Fibroblast of lung (primary cell): ENCODE measurements around the gene RPL10. TPM values are rescaled to one million over a fixed set of nuclear protein-coding genes. Genes with fewer than 3 reads are reported as not detected.

Experiments used
- DNase-seq, 2 donors: peaks; one replicate each; pipeline versions ENCODE4 v3.0.0 to v3.0.0-alpha.2; 2010; ENCODE audit warnings: low read depth in 2 of 2
- H2AFZ ChIP-seq: 2 replicates; pipeline ENCODE4 v1.5.1; 2012; ENCODE audit warnings: low read length, control low read depth, inconsistent platforms
- H3K27ac ChIP-seq: 2 replicates; pipeline ENCODE4 v1.5.1; 2011; ENCODE audit warnings: low read length, control low read depth; ENCODE audit not compliant: insufficient read depth
- H3K27me3 ChIP-seq: 2 replicates; pipeline ENCODE4 v1.5.1; 2011; ENCODE audit warnings: mild to moderate bottlenecking, low read length; ENCODE audit not compliant: control insufficient read depth, insufficient read depth
- H3K36me3 ChIP-seq: 2 replicates; pipeline ENCODE4 v1.5.1; 2011; ENCODE audit warnings: low read length; ENCODE audit not compliant: control insufficient read depth, insufficient read depth
- H3K4me1 ChIP-seq: 2 replicates; pipeline ENCODE4 v1.5.1; 2011; ENCODE audit warnings: low read length; ENCODE audit not compliant: control insufficient read depth, insufficient read depth; ENCODE audit errors: extremely low read depth
- H3K4me2 ChIP-seq: 2 replicates; pipeline ENCODE4 v1.5.1; 2011; ENCODE audit warnings: low read length, control low read depth; ENCODE audit not compliant: insufficient read depth; ENCODE audit errors: extremely low read depth
- H3K4me3 ChIP-seq, 4 experiments: fragments of 200-600 bp in 1 of 4; sonication (generic) in 1 of 4; replicated peaks in 1 of 4; 2 replicates each; pipeline ENCODE4 v1.5.1; 2011 to 2016; ENCODE audit warnings: low read length in 4 of 4, low read depth in 3 of 4, mild to moderate bottlenecking in 3 of 4, control low read depth in 2 of 4, inconsistent platforms in 1 of 4, mixed read lengths in 1 of 4; ENCODE audit not compliant: insufficient read depth in 1 of 4; ENCODE audit errors: control extremely low read depth in 1 of 4
- H3K79me2 ChIP-seq: 2 replicates; pipeline ENCODE4 v1.5.1; 2012; ENCODE audit warnings: mild to moderate bottlenecking, low read length, inconsistent platforms; ENCODE audit not compliant: control insufficient read depth, insufficient read depth
- H3K9ac ChIP-seq: 2 replicates; pipeline ENCODE4 v1.5.1; 2011; ENCODE audit warnings: mild to moderate bottlenecking, low read length, control low read depth; ENCODE audit not compliant: insufficient read depth
- H3K9me3 ChIP-seq: 2 replicates; pipeline ENCODE4 v1.5.1; 2012; ENCODE audit warnings: low read depth, low read length; ENCODE audit not compliant: control insufficient read depth, insufficient read depth
- H4K20me1 ChIP-seq: 2 replicates; pipeline ENCODE4 v1.5.1; 2011; ENCODE audit warnings: low read length; ENCODE audit not compliant: control insufficient read depth, insufficient read depth; ENCODE audit errors: extremely low read depth
- EZH2 ChIP-seq: IDR thresholded peaks from 2 replicates; pipeline ENCODE4 v1.5.1; 2012; ENCODE audit warnings: low read length, control low read depth, mild to moderate bottlenecking; ENCODE audit errors: missing control alignments
- polyA plus RNA-seq, 2 donors: library from polyadenylated mRNA; depleted of rRNA in 1 of 2; stranded (reverse) in 1 of 2; unstranded in 1 of 2; fragments of >200 nt; gene quantifications; 2 replicates each; pipeline ENCODE4 v1.2.1, GENCODE V29; 2011 to 2012; ENCODE audit warnings: missing spikeins in 1 of 2
- total RNA-seq: library from RNA; depleted of rRNA; stranded (reverse); fragments of >200 nt; gene quantifications from 2 replicates; pipeline ENCODE4 v1.2.1, GENCODE V29; 2014
- TF ChIP-seq, protein P1 (sequence below), 2 donors: IDR thresholded peaks in 1 of 2; conservative IDR thresholded peaks in 1 of 2; 1 replicate in 1 of 2; 2 replicates in 1 of 2; pipeline ENCODE4 v1.5.1; 2011 to 2012; ENCODE audit warnings: low read length in 2 of 2, control low read depth in 1 of 2, inconsistent platforms in 1 of 2, low read depth in 1 of 2, mild to moderate bottlenecking in 1 of 2

The RPL10 gene
- total and polyA plus RNA-seq, 2 donors (not counting 1 experiment from before 2014, with no cell fraction given), result 2,319 to 4,527 TPM

DNA sequence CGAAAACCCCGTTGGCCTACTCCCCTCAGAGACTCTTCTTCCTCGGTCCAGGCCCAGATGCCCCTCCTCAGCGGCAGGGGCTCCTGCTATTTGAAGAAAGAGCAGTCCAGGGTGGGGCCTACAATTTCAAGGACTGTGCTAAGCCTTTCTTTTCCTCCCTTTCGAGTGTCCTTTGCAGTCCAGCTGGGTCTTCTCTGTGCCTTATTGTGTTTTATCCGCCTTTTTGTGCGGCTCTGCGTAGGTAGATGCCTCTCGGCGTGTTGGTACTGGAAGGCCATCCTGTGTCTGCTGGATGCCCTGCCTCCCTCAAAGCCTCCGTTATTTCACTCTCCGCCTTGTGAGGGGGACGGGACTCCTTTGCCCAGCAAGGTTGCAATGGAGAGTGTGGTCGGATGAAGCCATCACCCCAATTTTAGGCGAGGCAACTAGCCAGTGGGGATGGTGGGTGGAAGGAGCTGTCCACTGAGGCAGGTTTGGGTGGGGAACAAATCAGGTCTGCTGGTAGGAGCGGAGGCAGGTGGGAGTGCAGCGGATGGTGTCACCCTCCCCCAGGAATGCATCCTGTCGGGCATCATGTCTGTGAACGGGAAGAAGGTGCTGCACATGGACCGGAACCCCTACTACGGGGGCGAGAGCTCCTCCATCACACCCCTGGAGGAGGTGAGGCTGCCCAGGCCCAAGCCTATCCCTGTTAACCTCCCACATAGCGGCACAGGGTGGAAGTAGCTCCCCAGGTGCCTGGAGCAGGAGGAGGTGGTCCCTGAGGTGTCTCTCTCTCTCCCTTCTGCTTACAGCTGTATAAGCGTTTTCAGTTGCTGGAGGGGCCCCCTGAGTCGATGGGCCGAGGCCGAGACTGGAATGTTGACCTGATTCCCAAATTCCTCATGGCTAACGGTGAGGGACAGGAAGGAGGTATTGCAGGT lies 40.1 kb downstream of the RPL10 start:
- Histone ChIP-seq H4K20me1 (no peaks in the 10 kb centered on the region), H3K27ac (peak overlapping the region; percentile 17), H3K27me3 (no peaks in the 10 kb centered on the region), H2AFZ (no peak overlapping the region), H3K4me1 (no peaks in the 10 kb centered on the region), H3K9me3 (no peaks in the 10 kb centered on the region), H3K9ac (peak overlapping the region; percentile 46), H3K4me3 (peak overlapping the region; percentile 39 to 80 (median 68)), H3K4me2 (peak overlapping the region; percentile 62), H3K36me3 (peaks cover 16% of the 10 kb centered on the region), H3K79me2 (peaks cover 41% of the 10 kb centered on the region)
- TF ChIP-seq, protein P1, sequence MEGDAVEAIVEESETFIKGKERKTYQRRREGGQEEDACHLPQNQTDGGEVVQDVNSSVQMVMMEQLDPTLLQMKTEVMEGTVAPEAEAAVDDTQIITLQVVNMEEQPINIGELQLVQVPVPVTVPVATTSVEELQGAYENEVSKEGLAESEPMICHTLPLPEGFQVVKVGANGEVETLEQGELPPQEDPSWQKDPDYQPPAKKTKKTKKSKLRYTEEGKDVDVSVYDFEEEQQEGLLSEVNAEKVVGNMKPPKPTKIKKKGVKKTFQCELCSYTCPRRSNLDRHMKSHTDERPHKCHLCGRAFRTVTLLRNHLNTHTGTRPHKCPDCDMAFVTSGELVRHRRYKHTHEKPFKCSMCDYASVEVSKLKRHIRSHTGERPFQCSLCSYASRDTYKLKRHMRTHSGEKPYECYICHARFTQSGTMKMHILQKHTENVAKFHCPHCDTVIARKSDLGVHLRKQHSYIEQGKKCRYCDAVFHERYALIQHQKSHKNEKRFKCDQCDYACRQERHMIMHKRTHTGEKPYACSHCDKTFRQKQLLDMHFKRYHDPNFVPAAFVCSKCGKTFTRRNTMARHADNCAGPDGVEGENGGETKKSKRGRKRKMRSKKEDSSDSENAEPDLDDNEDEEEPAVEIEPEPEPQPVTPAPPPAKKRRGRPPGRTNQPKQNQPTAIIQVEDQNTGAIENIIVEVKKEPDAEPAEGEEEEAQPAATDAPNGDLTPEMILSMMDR (conservative IDR thresholded peaks at IDR 0.05 in 1 of 2, IDR thresholded peaks at IDR 0.05 in 1 of 2; ENCODE audit: low read depth in 1 of 2, low read length in 2 of 2), result no peak
- no peak for TF ChIP-seq EZH2
- DNase-seq, result no peak

- peaks cover 46% of the 10 kb centered on the region for H3K79me2 ChIP-seq
These were observed 41.7 kb downstream of the RPL10 start for GRCh38 chrX:154439841-154440240.

More at GRCh38 chrX:154439841-154440240, 41.7 kb downstream of the RPL10 start:
- H4K20me1 ChIP-seq, result no peaks in the 10 kb centered on the region
- H3K4me1 ChIP-seq, result peaks cover 2% of the 10 kb centered on the region
- H2AFZ ChIP-seq, result no peak overlapping the region
- no peaks in the 10 kb centered on the region for H3K9me3 ChIP-seq
- no peak overlapping the region for H3K4me2 ChIP-seq
- TF ChIP-seq EZH2, result no peak
- TF ChIP-seq, protein P1 (conservative IDR thresholded peaks at IDR 0.05 in 1 of 2, IDR thresholded peaks at IDR 0.05 in 1 of 2; ENCODE audit: low read depth in 1 of 2, low read length in 2 of 2), result no peak
- H3K4me3 ChIP-seq, result no peak overlapping the region
- DNase-seq, result no peak
- no peak overlapping the region for H3K27ac ChIP-seq
- H3K36me3 ChIP-seq, result peaks cover 13% of the 10 kb centered on the region
- H3K9ac ChIP-seq, result no peak overlapping the region
- H3K27me3 ChIP-seq, result no peaks in the 10 kb centered on the region
